Measurements from ENCODE around the gene CASKIN1.

The CASKIN1 gene

DNA sequence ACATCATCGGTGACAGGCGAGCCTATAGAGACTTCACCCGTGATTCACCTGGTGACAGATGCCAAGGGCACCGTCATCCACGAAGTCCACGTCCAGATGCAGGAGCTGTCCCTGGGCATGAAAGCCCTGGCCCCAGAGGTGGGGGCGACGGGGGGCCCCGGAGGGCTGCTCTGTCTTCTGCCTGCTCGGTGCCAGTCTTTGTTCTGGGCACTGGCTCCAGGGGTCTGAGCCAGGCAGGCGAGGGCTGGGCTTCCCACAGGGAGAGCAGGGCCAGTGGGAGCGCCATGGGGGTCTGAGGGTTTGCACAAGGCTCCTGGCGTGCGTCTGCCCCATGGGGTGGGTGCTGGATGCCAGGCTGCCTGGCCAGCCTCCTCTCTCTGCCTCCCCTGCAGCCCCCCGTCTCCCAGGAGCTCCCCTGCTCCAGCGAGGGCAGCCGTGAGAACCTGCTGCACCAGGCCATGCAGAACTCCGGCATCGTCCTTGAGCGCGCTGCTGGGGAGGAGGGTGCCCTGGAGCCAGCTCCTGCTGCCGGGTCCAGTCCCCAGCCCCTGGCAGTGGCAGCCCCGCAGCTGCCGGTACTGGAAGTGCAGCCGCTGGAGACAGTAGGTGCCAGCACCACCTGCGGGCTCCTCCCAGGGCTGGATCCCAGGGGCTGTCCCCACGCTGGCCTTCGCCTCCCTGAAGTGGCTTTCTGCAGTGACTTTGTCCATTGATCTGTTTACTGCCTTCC lies 36.8 kb upstream of the CASKIN1 start:
- TF ChIP-seq, protein P1, sequence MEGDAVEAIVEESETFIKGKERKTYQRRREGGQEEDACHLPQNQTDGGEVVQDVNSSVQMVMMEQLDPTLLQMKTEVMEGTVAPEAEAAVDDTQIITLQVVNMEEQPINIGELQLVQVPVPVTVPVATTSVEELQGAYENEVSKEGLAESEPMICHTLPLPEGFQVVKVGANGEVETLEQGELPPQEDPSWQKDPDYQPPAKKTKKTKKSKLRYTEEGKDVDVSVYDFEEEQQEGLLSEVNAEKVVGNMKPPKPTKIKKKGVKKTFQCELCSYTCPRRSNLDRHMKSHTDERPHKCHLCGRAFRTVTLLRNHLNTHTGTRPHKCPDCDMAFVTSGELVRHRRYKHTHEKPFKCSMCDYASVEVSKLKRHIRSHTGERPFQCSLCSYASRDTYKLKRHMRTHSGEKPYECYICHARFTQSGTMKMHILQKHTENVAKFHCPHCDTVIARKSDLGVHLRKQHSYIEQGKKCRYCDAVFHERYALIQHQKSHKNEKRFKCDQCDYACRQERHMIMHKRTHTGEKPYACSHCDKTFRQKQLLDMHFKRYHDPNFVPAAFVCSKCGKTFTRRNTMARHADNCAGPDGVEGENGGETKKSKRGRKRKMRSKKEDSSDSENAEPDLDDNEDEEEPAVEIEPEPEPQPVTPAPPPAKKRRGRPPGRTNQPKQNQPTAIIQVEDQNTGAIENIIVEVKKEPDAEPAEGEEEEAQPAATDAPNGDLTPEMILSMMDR (conservative IDR thresholded peaks at IDR 0.05; ENCODE audit: low read depth, low read length) = no peak
- Histone ChIP-seq H2AFZ (ENCODE audit: low read depth) (no peak overlapping the region), H3K4me2 (no peak overlapping the region), H3K4me3 (IDR thresholded peaks at IDR 0.05; ENCODE audit: insufficient read depth, low read depth, low read length) (no peak overlapping the region), H3K4me1 (ENCODE audit: low read depth, poor library complexity, severe bottlenecking) (no peaks in the 10 kb centered on the region), H4K20me1 (ENCODE audit: insufficient read depth) (no peaks in the 10 kb centered on the region), H3K27me3 (ENCODE audit: insufficient read depth, low read depth) (no peaks in the 10 kb centered on the region), H3K9ac (no peak overlapping the region), H3K27ac (no peak overlapping the region), H3K79me2 (ENCODE audit: insufficient read depth, low read depth) (peaks cover under 1% of the 10 kb centered on the region; the same call in 1 of the 2 replicates), H3K36me3 (ENCODE audit: insufficient read depth) (0 out of 2 replicates have a peak, but pooled peaks cover 4% of the 10 kb centered on the region)

DNA sequence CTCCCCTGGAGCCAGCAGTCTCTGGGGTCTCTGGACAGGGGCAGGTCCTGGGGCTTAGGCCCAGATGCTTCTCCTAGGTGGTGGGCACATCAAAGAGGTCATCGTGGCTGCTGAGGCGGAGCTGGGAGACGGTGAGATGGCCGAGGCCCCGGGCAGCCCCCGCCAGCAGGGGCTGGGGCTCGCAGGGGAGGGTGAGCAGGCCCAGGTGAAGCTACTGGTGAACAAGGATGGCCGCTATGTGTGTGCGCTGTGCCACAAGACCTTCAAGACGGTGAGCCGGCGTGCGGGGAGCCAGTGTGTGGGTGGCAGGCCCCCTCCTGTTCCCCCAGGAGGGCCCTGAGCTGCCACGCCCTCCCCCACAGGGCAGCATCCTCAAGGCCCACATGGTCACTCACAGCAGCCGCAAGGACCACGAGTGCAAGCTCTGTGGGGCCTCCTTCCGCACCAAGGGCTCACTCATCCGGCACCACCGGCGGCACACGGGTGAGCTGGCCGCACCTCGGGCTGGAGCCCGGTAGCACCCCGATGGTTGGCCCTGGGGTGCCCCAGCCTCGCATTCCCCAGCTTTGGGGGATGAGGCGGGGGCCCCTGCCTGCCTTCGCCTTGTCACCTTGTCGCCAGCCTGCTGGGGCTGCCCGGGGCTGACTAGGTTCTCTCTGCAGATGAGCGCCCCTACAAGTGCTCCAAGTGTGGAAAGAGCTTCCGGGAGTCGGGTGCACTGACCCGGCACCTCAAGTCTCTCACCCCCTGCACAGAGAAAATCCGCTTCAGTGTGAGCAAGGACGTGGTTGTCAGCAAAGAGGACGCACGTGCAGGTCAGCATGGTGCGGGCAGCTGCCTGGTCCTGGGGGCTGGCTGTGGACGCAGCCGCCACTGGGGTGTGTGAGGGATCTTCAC lies 35.9 kb upstream of the CASKIN1 start:
- peaks cover 10% of the 10 kb centered on the region; the same call in 1 of the 2 replicates for H3K79me2 ChIP-seq (ENCODE audit: insufficient read depth, low read depth)
- no peak overlapping the region for H2AFZ ChIP-seq (ENCODE audit: low read depth)
- H3K27me3 ChIP-seq (ENCODE audit: insufficient read depth, low read depth) = no peaks in the 10 kb centered on the region
- H3K4me2 ChIP-seq = no peak overlapping the region
- no peaks in the 10 kb centered on the region for H4K20me1 ChIP-seq (ENCODE audit: insufficient read depth)
- no peaks in the 10 kb centered on the region for H3K4me1 ChIP-seq (ENCODE audit: low read depth, poor library complexity, severe bottlenecking)
- H3K9ac ChIP-seq = no peak overlapping the region
- TF ChIP-seq, protein P1 (conservative IDR thresholded peaks at IDR 0.05; ENCODE audit: low read depth, low read length) = no peak
- no peak overlapping the region for H3K4me3 ChIP-seq (IDR thresholded peaks at IDR 0.05; ENCODE audit: insufficient read depth, low read depth, low read length)
- no peak overlapping the region for H3K27ac ChIP-seq
- 0 out of 2 replicates have a peak, but pooled peaks cover 4% of the 10 kb centered on the region for H3K36me3 ChIP-seq (ENCODE audit: insufficient read depth)

DNA sequence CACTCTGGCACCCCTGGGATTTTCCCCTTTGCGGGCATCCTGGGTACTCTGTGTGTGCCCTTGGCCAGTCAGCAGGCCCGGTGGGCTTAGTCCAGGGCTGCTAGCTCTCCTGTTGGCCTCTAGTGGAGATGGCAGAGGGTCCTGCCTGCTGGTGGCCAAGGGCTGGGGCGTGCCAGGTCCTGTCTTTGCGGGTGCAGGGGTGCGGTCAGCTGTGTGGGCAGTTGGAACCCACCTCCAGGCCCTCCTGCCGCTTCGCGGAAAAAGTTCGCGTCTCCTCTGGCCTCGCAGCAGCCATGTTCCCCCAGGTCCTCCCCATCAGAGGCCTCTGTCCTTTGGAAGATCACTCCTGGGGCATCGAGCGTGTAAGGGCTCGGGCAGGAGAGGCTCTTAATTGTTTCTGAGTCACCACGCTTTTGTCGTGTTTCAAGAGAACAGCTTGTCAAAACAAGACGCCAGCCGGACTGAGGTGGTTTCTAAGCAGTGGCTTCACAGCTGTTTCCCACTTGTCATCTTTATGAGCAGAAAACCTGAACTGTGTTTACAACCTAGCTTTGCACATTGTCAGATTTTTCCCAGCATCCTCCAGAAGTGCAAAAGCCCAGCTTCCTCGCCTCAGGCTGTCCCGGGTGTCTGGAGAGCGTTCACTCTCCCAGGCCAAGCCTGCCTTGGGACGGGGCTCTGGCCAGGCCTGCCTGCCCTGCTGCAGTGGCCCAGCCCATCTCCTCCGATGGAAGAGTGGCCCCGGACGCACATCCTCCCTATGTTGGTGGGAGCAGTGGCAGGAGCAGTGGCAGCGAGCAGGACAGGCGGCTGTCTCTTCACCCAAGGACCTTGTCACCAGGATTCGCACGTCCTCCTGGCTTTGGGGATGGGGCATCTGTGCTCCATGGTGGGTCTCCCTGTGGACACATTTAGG lies 34.9 kb upstream of the CASKIN1 start:
- no peaks in the 10 kb centered on the region for H3K27me3 ChIP-seq (ENCODE audit: insufficient read depth, low read depth)
- TF ChIP-seq, protein P1 (conservative IDR thresholded peaks at IDR 0.05; ENCODE audit: low read depth, low read length) = no peak
- no peak overlapping the region for H2AFZ ChIP-seq (ENCODE audit: low read depth)
- H3K4me2 ChIP-seq = no peak overlapping the region
- no peak overlapping the region for H3K9ac ChIP-seq
- no peak overlapping the region for H3K27ac ChIP-seq
- peaks cover 20% of the 10 kb centered on the region; the same call in 1 of the 2 replicates for H3K79me2 ChIP-seq (ENCODE audit: insufficient read depth, low read depth)
- H4K20me1 ChIP-seq (ENCODE audit: insufficient read depth) = no peaks in the 10 kb centered on the region
- H3K4me3 ChIP-seq (IDR thresholded peaks at IDR 0.05; ENCODE audit: insufficient read depth, low read depth, low read length) = no peak overlapping the region
- H3K36me3 ChIP-seq (ENCODE audit: insufficient read depth) = 0 out of 2 replicates have a peak, but pooled peaks cover 4% of the 10 kb centered on the region
- H3K4me1 ChIP-seq (ENCODE audit: low read depth, poor library complexity, severe bottlenecking) = no peaks in the 10 kb centered on the region

DNA sequence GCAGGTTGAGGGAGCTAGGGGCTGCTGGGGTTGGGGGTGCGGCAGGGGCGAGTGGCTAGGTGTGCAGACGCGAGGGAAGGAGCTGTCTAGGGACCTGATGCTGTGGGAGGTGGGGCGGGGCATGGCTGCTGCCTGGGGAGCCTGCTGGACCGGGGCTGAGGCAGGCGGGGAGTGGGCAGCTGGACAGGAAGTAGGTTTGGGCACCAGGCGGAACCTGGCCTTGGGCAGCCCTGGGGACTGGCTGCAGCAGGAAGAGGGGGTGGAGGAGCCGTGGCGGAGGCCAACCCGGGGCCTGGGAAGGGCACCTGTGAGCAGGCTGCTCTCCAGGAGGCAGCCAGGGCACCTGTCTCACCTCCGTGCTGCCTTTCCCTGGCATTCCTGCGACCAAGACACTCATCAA lies 34.0 kb upstream of the CASKIN1 start:
- no peak overlapping the region for H3K9ac ChIP-seq
- TF ChIP-seq, protein P1 (conservative IDR thresholded peaks at IDR 0.05; ENCODE audit: low read depth, low read length) = no peak
- no peaks in the 10 kb centered on the region for H4K20me1 ChIP-seq (ENCODE audit: insufficient read depth)
- no peaks in the 10 kb centered on the region for H3K27me3 ChIP-seq (ENCODE audit: insufficient read depth, low read depth)
- H3K4me3 ChIP-seq (IDR thresholded peaks at IDR 0.05; ENCODE audit: insufficient read depth, low read depth, low read length) = no peak overlapping the region
- H2AFZ ChIP-seq (ENCODE audit: low read depth) = no peak overlapping the region
- peaks cover 29% of the 10 kb centered on the region; the same call in 1 of the 2 replicates for H3K79me2 ChIP-seq (ENCODE audit: insufficient read depth, low read depth)
- no peaks in the 10 kb centered on the region for H3K4me1 ChIP-seq (ENCODE audit: low read depth, poor library complexity, severe bottlenecking)
- H3K4me2 ChIP-seq = no peak overlapping the region
- 0 out of 2 replicates have a peak, but pooled peaks cover 3% of the 10 kb centered on the region for H3K36me3 ChIP-seq (ENCODE audit: insufficient read depth)
- no peak overlapping the region for H3K27ac ChIP-seq

All from KMS-11 (cell line).